ENCODE measurements around the gene EYA2.

The EYA2 gene

GRCh38 chr20:47040506-47041125 is 146.0 kb downstream of the EYA2 start:
- DNase-seq: no peak

- DNase-seq: no peak
These were observed 146.8 kb downstream of the EYA2 start for GRCh38 chr20:47041396-47041899.

- no peak for DNase-seq
These were observed 147.8 kb downstream of the EYA2 start for GRCh38 chr20:47042464-47042863.

- DNase-seq: no peak
These were observed 148.4 kb downstream of the EYA2 start for GRCh38 chr20:47043086-47043485.

DNA sequence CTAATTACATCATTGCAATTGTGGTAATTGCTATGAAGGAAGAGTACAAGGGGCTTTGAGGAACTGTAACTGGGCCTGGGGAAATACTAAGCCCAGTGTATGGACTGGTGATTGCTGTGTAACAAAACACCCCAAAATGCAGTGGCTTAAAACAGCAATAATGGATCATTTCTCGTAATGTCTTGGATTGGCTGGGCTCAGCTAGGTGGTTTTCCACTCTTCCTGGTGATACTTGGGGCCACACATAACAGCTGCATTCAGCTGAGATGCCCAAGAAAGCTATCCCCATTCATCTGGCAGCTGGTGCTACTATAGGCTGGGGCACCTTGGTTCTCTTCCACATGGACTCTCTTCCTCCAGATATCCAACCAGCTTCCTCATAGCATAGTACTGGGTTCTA is 150.3 kb downstream of the EYA2 start:
- DNase-seq: no peak

DNA sequence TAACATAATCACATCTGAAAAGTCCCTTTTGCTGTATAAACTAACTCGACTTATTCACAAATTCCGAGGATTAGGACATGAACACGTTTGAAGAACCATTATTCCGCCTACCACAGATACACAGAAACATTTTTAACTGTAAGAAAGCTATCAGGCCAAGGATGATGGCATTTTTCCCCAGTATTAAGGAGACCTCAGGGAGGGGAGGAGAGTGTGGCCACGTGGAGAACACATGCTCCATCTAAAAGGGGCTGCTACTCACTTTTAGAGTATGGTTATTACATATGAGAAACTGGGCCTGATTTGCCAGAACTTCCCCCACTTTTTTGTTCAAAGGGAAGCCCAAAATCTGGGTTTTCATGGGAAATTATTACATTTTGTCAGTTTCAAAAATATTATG is 153.4 kb downstream of the EYA2 start:
- no peak for DNase-seq

GRCh38 chr20:47049771-47050170 is 155.1 kb downstream of the EYA2 start:
- DNase-seq: no peak

GRCh38 chr20:47050996-47051395 is 156.4 kb downstream of the EYA2 start:
- DNase-seq: no peak

DNA sequence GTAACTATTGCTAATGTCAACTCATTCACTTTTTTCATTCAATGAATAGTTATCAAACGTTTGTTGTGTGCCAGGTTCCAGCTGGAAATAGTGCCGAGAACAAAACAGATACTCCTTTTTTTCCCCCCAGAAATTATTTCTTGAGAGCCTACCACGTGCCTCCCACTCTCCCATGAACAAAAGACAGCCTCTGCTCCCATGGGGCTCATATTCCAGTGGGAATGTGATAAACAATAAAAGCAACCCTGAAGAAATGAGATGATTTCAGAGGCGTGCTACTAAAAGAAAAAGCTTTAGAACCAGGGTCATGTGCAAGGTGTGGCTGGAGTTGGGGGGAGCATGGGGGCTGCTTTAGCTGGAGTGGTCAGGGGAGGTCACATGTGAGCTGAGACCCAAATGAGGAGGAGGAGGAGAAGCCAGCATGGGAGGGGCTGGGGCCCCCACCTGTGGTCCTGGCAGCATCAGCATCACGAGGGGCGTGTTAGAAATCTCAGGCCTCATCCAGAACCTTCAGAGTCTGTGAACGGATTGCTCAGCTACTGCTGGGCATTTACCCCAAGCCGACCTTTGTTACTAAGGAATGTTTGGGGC is 157.4 kb downstream of the EYA2 start:
- no peak for DNase-seq

GRCh38 chr20:47054506-47054905 is 159.9 kb downstream of the EYA2 start:
- no peak for DNase-seq

GRCh38 chr20:47054945-47055344 is 160.3 kb downstream of the EYA2 start:
- no peak for DNase-seq

- no peak for DNase-seq
These were observed 161.2 kb downstream of the EYA2 start for GRCh38 chr20:47055699-47056369.

- DNase-seq: no peak
These were observed 163.0 kb downstream of the EYA2 start for GRCh38 chr20:47057661-47058060.

DNA sequence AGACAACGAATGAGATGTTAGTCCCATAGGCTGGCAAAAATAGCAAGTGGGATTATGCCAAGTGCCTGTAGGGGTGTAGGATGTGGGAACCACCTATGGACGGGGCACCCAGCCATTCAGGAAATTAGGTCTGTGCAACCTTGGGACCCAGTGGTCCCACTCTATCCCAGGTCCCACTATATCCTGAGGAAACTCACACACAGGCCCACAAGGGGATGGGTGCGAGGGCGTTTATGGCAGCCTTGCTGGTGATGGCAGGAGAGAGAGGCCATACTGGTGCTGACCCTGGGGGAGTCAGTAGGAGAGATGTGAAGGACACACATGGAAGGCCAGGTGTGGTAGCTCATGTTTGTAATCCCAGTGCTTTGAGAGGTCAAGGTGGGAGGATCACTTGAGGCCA is 163.6 kb downstream of the EYA2 start:
- no peak for DNase-seq

- no peak for DNase-seq
These were observed 164.9 kb downstream of the EYA2 start for GRCh38 chr20:47059536-47059935.

GRCh38 chr20:47061549-47061948 is 166.9 kb downstream of the EYA2 start:
- no peak for DNase-seq

DNA sequence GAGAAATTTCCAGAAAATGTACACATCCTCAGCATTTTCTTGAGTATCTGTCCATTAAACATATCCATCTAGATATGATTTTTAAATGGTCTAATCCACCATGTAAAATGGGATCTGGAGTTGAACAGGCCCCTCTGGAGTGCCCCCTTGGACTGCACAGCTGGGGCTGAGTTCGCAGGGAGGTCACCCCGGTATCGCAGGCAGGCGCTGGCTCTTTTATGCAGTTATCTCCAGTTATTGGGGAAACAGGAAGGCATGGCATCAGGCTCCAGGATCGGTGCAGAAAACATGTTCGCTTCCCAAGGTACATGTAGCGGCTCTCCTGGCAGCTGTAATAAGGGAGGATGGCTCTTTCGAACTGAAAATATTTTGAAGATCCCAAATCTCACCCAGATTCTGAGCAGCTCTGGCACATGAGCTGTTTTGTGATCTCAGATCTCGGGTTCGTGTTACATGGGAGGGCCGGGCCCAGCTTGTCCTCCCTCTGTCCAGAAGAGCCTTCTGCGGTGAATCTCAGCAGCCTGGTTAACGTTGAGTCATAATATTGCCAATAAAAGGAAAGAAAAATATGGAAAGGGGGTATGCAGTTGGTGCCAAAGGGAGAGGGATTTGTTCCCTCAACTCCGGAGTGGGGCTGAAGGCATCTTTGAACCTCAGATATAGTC is 167.7 kb downstream of the EYA2 start:
- no peak for DNase-seq

DNA sequence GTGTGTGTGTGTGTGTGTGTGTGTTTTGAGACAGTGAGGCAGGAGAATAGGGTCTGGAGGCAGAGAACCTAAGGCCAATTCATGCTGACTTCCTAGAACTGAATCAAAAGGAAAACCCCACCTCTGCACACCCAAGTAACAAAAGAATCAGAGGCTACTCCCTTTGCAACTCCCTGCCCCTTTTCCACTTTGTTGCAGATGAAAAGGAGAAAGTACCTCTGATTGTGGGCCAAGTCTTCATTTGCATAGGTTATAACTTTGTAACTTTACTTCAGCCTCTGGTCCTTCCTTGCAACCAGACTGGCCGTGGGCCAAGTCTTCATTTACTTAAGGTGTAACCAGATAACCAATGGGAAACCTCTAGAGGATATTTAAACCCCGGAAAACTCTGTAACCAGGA is 168.8 kb downstream of the EYA2 start:
- no peak for DNase-seq

- no peak for DNase-seq
These were observed 169.2 kb downstream of the EYA2 start for GRCh38 chr20:47063808-47064207.

- no peak for DNase-seq
These were observed 172.0 kb downstream of the EYA2 start for GRCh38 chr20:47066484-47067270.

- DNase-seq: no peak
These were observed 173.1 kb downstream of the EYA2 start for GRCh38 chr20:47067776-47068175.

- no peak for DNase-seq
These were observed 175.5 kb downstream of the EYA2 start for GRCh38 chr20:47070176-47070575.

GRCh38 chr20:47071646-47072185 is 177.1 kb downstream of the EYA2 start:
- no peak for DNase-seq

Data from activated T-cell treated with anti-CD3 and anti-CD28 coated beads, Interleukin-2, amount 50 U/mL, for 48 hours (primary cell).